Progenitor cell of endocrine pancreas (in vitro differentiated cells): ENCODE measurements around the gene JMJD1C. TPM values are rescaled to one million over a fixed set of nuclear protein-coding genes. Genes with fewer than 3 reads are reported as not detected.
A peak's percentile ranks its signal among the peaks of the same experiment; 100 is the strongest.
"Not testable (repeated sequence)": the region's sequence is repeated elsewhere in the genome, so short reads cannot be mapped to it uniquely, and the experiment has no call there.

ENCODE experiments used
- DNase-seq: peaks from one replicate; pipeline ENCODE4 v3.0.0; 2021; ENCODE audit warnings: low spot score; ENCODE audit not compliant: unreplicated experiment
- H3K27ac Mint-ChIP-seq: 2 replicates; pipeline ENCODE4 v1.8.0; 2021; ENCODE audit warnings: mild to moderate bottlenecking, moderate library complexity, mixed read lengths
- H3K27me3 Mint-ChIP-seq: 2 replicates; pipeline ENCODE4 v1.8.0; 2021; ENCODE audit warnings: mixed read lengths
- H3K36me3 Mint-ChIP-seq: 2 replicates; pipeline ENCODE4 v1.8.0; 2022; ENCODE audit warnings: mixed read lengths; ENCODE audit not compliant: insufficient read depth
- H3K4me1 Mint-ChIP-seq: 2 replicates; pipeline ENCODE4 v1.8.0; 2021; ENCODE audit warnings: low read depth, mixed read lengths
- H3K4me3 Mint-ChIP-seq: 2 replicates; pipeline ENCODE4 v1.8.0; 2021; ENCODE audit warnings: low read depth, mild to moderate bottlenecking, moderate library complexity, mixed read lengths
- H3K9me3 Mint-ChIP-seq: 2 replicates; pipeline ENCODE4 v1.8.0; 2021; ENCODE audit warnings: low read depth, mixed read lengths
- total RNA-seq: library from RNA; stranded (reverse); gene quantifications from 2 replicates; pipeline ENCODE4 v1.2.1, GENCODE V29; 2021
- TF ChIP-seq, protein P1 (sequence below): fragments of 200-600 bp; sonication (generic); IDR thresholded peaks from one replicate; pipeline ENCODE4 v1.5.0; 2021; ENCODE audit warnings: antibody characterized with exemption, mild to moderate bottlenecking; ENCODE audit not compliant: unreplicated experiment

JMJD1C gene
- total RNA-seq, 1 donor from 2014 or later: 117 TPM

DNA sequence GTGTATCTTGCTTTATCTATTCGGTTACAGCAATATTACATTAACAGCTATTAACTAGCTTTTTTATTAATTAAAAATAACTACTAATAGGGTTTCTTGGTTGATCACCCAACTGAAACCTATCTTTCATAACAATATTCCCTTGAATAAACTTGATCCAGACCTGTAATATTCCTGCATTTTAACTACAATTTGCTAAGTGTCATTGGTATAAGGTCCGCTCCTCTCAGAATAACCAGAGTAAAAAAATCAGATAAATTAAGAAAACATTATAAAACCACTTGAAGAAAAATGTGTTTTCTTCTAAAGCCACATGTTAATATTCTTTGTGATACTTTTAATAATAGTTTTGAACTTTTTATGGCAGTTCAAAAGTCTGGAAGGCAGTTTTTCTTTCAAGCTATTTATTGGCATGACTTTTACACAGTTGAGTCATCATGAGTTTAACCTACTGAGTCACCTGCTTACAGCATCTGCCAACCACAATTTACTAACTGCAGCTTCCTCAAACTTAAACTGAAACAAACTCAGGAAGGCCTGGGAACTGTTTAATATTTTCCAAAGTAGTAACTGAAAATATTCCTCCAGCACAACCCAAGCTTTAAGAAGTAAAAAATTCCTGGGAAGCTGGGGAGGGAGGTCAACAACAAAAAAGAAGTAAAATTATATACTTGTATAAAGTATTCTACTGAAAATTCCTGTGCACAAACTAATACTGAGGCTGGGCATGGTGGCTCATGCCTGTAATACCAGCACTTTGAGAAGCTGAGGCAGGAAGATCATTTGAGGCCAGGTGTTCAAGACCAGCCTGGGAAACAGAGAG, 229.5 kb downstream of the JMJD1C start:
- H3K36me3 Mint-ChIP-seq: peaks cover 5% of the 10 kb centered on the region
- DNase-seq: no peak
- H3K4me3 Mint-ChIP-seq: no peak overlapping the region
- no peaks in the 10 kb centered on the region for H3K9me3 Mint-ChIP-seq
- H3K27me3 Mint-ChIP-seq: no peaks in the 10 kb centered on the region
- peaks cover 11% of the 10 kb centered on the region for H3K4me1 Mint-ChIP-seq
- TF ChIP-seq, protein P1, sequence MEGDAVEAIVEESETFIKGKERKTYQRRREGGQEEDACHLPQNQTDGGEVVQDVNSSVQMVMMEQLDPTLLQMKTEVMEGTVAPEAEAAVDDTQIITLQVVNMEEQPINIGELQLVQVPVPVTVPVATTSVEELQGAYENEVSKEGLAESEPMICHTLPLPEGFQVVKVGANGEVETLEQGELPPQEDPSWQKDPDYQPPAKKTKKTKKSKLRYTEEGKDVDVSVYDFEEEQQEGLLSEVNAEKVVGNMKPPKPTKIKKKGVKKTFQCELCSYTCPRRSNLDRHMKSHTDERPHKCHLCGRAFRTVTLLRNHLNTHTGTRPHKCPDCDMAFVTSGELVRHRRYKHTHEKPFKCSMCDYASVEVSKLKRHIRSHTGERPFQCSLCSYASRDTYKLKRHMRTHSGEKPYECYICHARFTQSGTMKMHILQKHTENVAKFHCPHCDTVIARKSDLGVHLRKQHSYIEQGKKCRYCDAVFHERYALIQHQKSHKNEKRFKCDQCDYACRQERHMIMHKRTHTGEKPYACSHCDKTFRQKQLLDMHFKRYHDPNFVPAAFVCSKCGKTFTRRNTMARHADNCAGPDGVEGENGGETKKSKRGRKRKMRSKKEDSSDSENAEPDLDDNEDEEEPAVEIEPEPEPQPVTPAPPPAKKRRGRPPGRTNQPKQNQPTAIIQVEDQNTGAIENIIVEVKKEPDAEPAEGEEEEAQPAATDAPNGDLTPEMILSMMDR: no peak
- no peak overlapping the region for H3K27ac Mint-ChIP-seq

DNA sequence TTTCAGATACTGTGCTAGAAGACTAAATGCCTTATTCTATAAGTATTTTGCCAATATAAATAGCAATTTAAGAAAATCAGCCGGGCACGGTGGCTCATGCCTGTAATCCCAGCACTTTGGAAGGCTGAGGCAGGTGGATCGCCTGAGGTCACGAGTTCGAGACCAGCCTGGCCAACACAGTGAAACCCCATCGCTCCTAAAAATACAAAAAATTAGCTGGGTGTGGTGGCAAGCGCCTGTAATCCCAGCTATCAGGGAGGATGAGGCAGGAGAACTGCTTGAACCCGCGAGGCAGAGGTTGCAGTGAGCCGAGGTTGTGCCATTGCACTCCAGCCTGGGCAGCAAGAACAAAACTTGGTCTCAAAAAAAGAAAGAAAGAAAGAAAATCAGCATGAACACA, 230.6 kb downstream of the JMJD1C start:
- H3K27me3 Mint-ChIP-seq, H3K4me3 Mint-ChIP-seq, H3K36me3 Mint-ChIP-seq, H3K27ac Mint-ChIP-seq, H3K9me3 Mint-ChIP-seq, DNase-seq, H3K4me1 Mint-ChIP-seq: not testable (repeated sequence)

DNA sequence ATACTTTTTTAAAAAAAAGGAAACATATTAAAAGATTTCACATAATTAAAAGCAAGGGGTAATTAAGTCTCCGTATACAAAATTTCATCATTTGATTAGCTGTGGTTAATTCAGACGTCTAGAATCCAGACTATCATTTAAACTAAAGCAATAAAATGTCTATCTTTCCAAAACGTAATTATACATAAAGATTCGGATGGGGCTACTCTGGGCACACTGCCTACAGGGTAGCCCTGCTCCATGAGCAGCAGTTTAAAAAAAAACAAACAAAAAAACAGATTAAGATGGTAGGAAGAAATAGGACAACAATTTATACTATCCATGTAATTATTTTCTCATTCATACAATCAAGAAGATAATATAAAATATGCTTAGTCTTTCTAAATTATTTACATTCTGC, 236.6 kb downstream of the JMJD1C start:
- Mint-ChIP-seq H3K27ac (no peak overlapping the region), H3K9me3 (no peaks in the 10 kb centered on the region), H3K27me3 (no peaks in the 10 kb centered on the region), H3K4me3 (no peak overlapping the region), H3K4me1 (peaks cover 9% of the 10 kb centered on the region), H3K36me3 (peaks cover 2% of the 10 kb centered on the region)
- TF ChIP-seq, protein P1: no peak
- DNase-seq: no peak

DNA sequence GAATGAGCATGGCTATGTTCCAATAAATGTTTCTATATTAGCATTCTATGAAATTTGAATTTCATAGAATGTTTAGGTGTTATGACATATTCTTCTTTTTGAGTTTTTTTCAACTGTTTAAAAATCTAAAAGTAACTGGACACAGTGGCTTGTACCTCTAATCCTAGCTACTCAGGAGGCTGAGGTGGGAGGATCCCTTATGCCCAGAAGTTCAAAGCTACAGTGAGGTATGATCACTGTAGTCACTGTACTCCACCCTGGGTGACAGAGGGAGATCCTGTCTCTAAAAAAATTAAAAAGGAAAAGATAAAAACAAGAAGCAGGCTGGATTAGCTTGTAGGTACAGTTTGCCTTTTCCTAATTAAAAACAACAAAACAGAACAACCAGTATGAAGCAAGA, 237.5 kb downstream of the JMJD1C start:
- no peak overlapping the region for H3K4me3 Mint-ChIP-seq
- no peak overlapping the region for H3K27ac Mint-ChIP-seq
- peaks cover 9% of the 10 kb centered on the region for H3K4me1 Mint-ChIP-seq
- H3K27me3 Mint-ChIP-seq: no peaks in the 10 kb centered on the region
- TF ChIP-seq, protein P1: no peak
- no peak for DNase-seq
- no peaks in the 10 kb centered on the region for H3K9me3 Mint-ChIP-seq
- H3K36me3 Mint-ChIP-seq: peaks cover 2% of the 10 kb centered on the region

DNA sequence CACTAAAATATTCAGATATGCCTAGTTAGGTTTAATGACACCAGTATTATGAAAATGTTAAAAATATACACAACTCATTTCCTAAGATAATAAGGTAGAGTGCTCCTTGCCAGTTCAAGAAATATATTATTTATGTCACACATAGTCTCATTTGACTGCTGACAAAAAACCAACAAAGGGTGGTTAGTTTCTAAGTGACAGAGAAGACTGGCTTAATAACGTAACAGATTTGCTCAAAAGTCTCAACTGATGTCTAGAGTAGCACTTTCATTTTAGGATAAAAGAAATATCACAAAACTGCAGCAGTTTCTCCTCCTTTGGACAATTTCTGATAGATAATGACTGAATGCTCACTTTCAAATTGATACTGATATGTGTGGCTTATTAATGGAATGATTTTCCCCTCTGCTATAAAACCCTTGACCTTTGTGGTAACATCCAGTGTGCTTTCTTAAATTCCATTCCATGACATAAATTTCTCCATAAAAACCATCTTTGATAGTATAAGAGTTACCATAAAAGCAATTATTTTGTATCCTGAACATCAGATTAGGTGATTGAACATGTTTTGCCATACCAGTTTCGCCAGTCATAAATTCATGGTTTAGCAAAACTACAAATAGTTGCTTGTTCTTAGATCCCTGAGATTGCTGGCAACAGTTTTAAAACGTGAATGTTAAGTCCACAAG, 238.4 kb downstream of the JMJD1C start:
- H3K9me3 Mint-ChIP-seq: no peaks in the 10 kb centered on the region
- H3K4me1 Mint-ChIP-seq: peaks cover 5% of the 10 kb centered on the region
- H3K36me3 Mint-ChIP-seq: peaks cover 2% of the 10 kb centered on the region
- H3K27me3 Mint-ChIP-seq: no peaks in the 10 kb centered on the region
- DNase-seq: no peak
- no peak overlapping the region for H3K4me3 Mint-ChIP-seq
- peak overlapping the region; percentile 21 for H3K27ac Mint-ChIP-seq
- TF ChIP-seq, protein P1: no peak

DNA sequence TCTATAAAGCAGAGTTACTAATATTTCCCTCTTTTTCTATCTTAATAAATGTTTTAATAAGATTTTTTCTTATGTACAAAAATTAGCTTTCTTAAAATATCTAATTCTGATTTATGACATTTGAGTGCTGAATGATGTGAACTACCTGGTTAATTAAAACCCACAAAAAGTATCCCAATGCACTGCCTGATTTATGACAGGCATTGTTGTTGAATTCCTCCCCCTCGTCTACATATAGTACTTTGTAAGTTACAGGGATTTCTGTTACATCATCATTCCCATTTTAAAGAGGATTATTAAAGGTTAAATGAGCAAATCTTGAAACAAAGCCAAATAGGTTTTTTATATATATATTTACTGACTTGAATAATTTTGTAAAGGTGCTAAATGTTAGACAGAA, 241.5 kb downstream of the JMJD1C start:
- peaks cover 14% of the 10 kb centered on the region for H3K4me1 Mint-ChIP-seq
- no peak for DNase-seq
- TF ChIP-seq, protein P1: no peak

More for the DNA sequence above, 241.5 kb downstream of the JMJD1C start:
- Mint-ChIP-seq H3K27me3 (no peaks in the 10 kb centered on the region), H3K27ac (no peak overlapping the region), H3K4me3 (no peak overlapping the region), H3K9me3 (peaks cover 7% of the 10 kb centered on the region), H3K36me3 (peaks cover 13% of the 10 kb centered on the region)
